8988T (cell line): ENCODE measurements around the gene RAB4A.

Experiments
- DNase-seq: peaks from one replicate; pipeline ENCODE4 v3.0.0; 2011

The RAB4A gene

GRCh38 chr1:229247871-229248270, 23.0 kb upstream of the RAB4A start:
- DNase-seq: no peak

- DNase-seq: no peak
Measured at GRCh38 chr1:229248821-229249817, 21.8 kb upstream of the RAB4A start.

GRCh38 chr1:229249854-229250644, 20.9 kb upstream of the RAB4A start:
- no peak for DNase-seq

- DNase-seq: no peak
Measured at GRCh38 chr1:229251185-229251584, 19.7 kb upstream of the RAB4A start.

- no peak for DNase-seq
Measured at GRCh38 chr1:229252228-229252984, 18.5 kb upstream of the RAB4A start.

GRCh38 chr1:229253151-229253974, 17.5 kb upstream of the RAB4A start:
- no peak for DNase-seq

- no peak for DNase-seq
Measured at GRCh38 chr1:229254910-229255541, 15.9 kb upstream of the RAB4A start.

GRCh38 chr1:229258031-229258756, 12.7 kb upstream of the RAB4A start:
- peak; percentile 40 for DNase-seq

GRCh38 chr1:229258757-229259060, 12.2 kb upstream of the RAB4A start:
- no peak for DNase-seq

- DNase-seq: no peak
Measured at GRCh38 chr1:229260297-229260696, 10.6 kb upstream of the RAB4A start.

- no peak for DNase-seq
Measured at GRCh38 chr1:229262239-229262638, 8.7 kb upstream of the RAB4A start.

- DNase-seq: no peak
Measured at GRCh38 chr1:229263254-229263653, 7.7 kb upstream of the RAB4A start.

- no peak for DNase-seq
Measured at GRCh38 chr1:229264068-229264467, 6.8 kb upstream of the RAB4A start.

- DNase-seq: no peak
Measured at GRCh38 chr1:229264487-229264886, 6.4 kb upstream of the RAB4A start.

GRCh38 chr1:229266274-229266673, 4.6 kb upstream of the RAB4A start:
- no peak for DNase-seq

GRCh38 chr1:229266832-229267500, 3.9 kb upstream of the RAB4A start:
- no peak for DNase-seq

GRCh38 chr1:229268505-229268904, 2.4 kb upstream of the RAB4A start:
- no peak for DNase-seq

- no peak for DNase-seq
Measured at GRCh38 chr1:229271448-229272159, 693 bp downstream of the RAB4A start.
